CD4-positive, alpha-beta memory T cell (primary cell): Measurements from ENCODE around the gene TRAF3. TPM values are rescaled to one million over a fixed set of nuclear protein-coding genes. Genes with fewer than 3 reads are reported as not detected.
"Not testable (repeated sequence)": the region's sequence is repeated elsewhere in the genome, so short reads cannot be mapped to it uniquely, and the experiment has no call there.

Experiments
- CTCF ChIA-PET: fragments of 350-600 bp; sonication (Branson Sonifier 250); formaldehyde crosslinking; loops from one replicate; lab custom pipeline; 2021; ENCODE audit warnings: inconsistent platforms; ENCODE audit not compliant: partially characterized antibody; lab: Charles Lee
- POLR2A ChIA-PET: fragments of 350-600 bp; sonication (Branson Sonifier 250); formaldehyde crosslinking; loops from one replicate; lab custom pipeline; 2021; ENCODE audit not compliant: partially characterized antibody; lab: Charles Lee
- DNase-seq, 5 donors: peaks; one replicate each; pipeline versions ENCODE4 v3.0.0 to v3.0.0-alpha.2; 2020 to 2022; ENCODE audit warnings: mixed read lengths in 1 of 5
- H3K27ac ChIP-seq: one replicate; pipeline ENCODE4 v1.7.0; 2013; ENCODE audit warnings: low read depth, low read length
- H3K27me3 ChIP-seq: 2 replicates; pipeline ENCODE4 v1.7.0; 2013; ENCODE audit warnings: mild to moderate bottlenecking, low read length, moderate library complexity; ENCODE audit not compliant: insufficient read depth
- H3K36me3 ChIP-seq: 2 replicates; pipeline ENCODE4 v1.7.0; 2013; ENCODE audit warnings: mild to moderate bottlenecking, low read length, moderate library complexity; ENCODE audit not compliant: insufficient read depth
- H3K4me1 ChIP-seq: 2 replicates; pipeline ENCODE4 v1.7.0; 2013; ENCODE audit warnings: mild to moderate bottlenecking, low read length, moderate library complexity; ENCODE audit not compliant: insufficient read depth
- H3K4me3 ChIP-seq, 2 donors: one replicate each; pipeline ENCODE4 v1.7.0; 2013; ENCODE audit warnings: low read length in 2 of 2, mild to moderate bottlenecking in 1 of 2
- H3K9me3 ChIP-seq, 2 donors: one replicate each; pipeline ENCODE4 v1.7.0; 2013; ENCODE audit warnings: low read length in 2 of 2, control low read depth in 1 of 2; ENCODE audit not compliant: control insufficient read depth in 1 of 2
- H3K27ac Mint-ChIP-seq, 7 donors: one replicate each; pipeline ENCODE4 v1.8.0; 2020 to 2021; ENCODE audit warnings: mixed read lengths in 7 of 7, mild to moderate bottlenecking in 6 of 7, inconsistent platforms in 3 of 7, moderate library complexity in 3 of 7
- H3K27me3 Mint-ChIP-seq, 2 donors: one replicate each; pipeline ENCODE4 v1.8.0; 2020 to 2021; ENCODE audit warnings: mixed read lengths in 2 of 2
- H3K36me3 Mint-ChIP-seq, 2 donors: one replicate each; pipeline ENCODE4 v1.8.0; 2020 to 2021; ENCODE audit warnings: mixed read lengths in 2 of 2, inconsistent platforms in 1 of 2, mild to moderate bottlenecking in 1 of 2
- H3K4me1 Mint-ChIP-seq, 4 donors: one replicate each; pipeline ENCODE4 v1.8.0; 2020 to 2021; ENCODE audit warnings: mixed read lengths in 4 of 4, mild to moderate bottlenecking in 1 of 4
- H3K4me3 Mint-ChIP-seq, 8 donors: one replicate each; pipeline ENCODE4 v1.8.0; 2020 to 2021; ENCODE audit warnings: mixed read lengths in 8 of 8, mild to moderate bottlenecking in 7 of 8, moderate library complexity in 6 of 8, inconsistent platforms in 3 of 8
- H3K9me3 Mint-ChIP-seq, 8 donors: one replicate each; pipeline ENCODE4 v1.8.0; 2020 to 2021; ENCODE audit warnings: mixed read lengths in 8 of 8, mild to moderate bottlenecking in 5 of 8, inconsistent platforms in 3 of 8, moderate library complexity in 1 of 8
- intact Hi-C: fragments of 100-400 bp; cut with micrococcal nuclease; formaldehyde crosslinking; loops from one replicate; pipeline ENCODE4 v1.15.1; 2023
- polyA plus RNA-seq, 2 donors: library from polyadenylated mRNA; unstranded; fragments of 300-500 nt; fragmentation: Illumina TruSeq; gene quantifications; one replicate each; pipeline ENCODE4 v1.2.3, GENCODE V29; 2021
- total RNA-seq, 2 experiments: library from RNA; stranded (reverse); gene quantifications; one replicate each; pipeline ENCODE4 v1.2.3, GENCODE V29; 2021

The TRAF3 gene
- total and polyA plus RNA-seq, 4 experiments from 2014 or later: 14.9 to 44.8 (median 32.2) TPM

GRCh38 chr14:102896735-102897134 is 119.5 kb downstream of the TRAF3 start:
- H3K9me3 ChIP-seq, DNase-seq, intact Hi-C loops, POLR2A ChIA-PET, H3K4me3 ChIP-seq, H3K27ac ChIP-seq, H3K4me3 Mint-ChIP-seq, H3K9me3 Mint-ChIP-seq, H3K27me3 ChIP-seq, H3K27me3 Mint-ChIP-seq, H3K4me1 ChIP-seq: not testable (repeated sequence)
- peaks cover 46% of the 10 kb centered on the region for H3K36me3 ChIP-seq
- H3K4me1 Mint-ChIP-seq: peaks cover 8 to 11% (median 9%) of the 10 kb centered on the region in 4 donors
- peak overlapping the region in 1 of 7 donors; percentile 81 for H3K27ac Mint-ChIP-seq
- H3K36me3 Mint-ChIP-seq: peaks cover 32 to 66% of the 10 kb centered on the region in 2 donors
- CTCF ChIA-PET: interaction anchor here (1.0 to 1.2 kb wide), 2 partner anchors 122 to 203 kb away, joined by 4 to 5 read pairs; no protein-coding TSS in a partner anchor

GRCh38 chr14:102897299-102898027 is 120.2 kb downstream of the TRAF3 start:
- Mint-ChIP-seq H3K27ac (peak overlapping the region in 6 of 7 donors; percentile 26 to 70 (median 53)), H3K4me1 (peaks cover 8 to 11% (median 9%) of the 10 kb centered on the region in 4 donors), H3K36me3 (peaks cover 28 to 63% of the 10 kb centered on the region in 2 donors), H3K27me3 (no peaks in the 10 kb centered on the region), H3K9me3 (no peaks in the 10 kb centered on the region), H3K4me3 (no peak overlapping the region)
- Histone ChIP-seq H3K27me3 (no peaks in the 10 kb centered on the region), H3K9me3 (no peaks in the 10 kb centered on the region), H3K27ac (no peak overlapping the region), H3K4me1 (no peaks in the 10 kb centered on the region), H3K4me3 (no peak overlapping the region), H3K36me3 (peaks cover 43% of the 10 kb centered on the region)
- ChIA-PET CTCF (interaction anchor here (0.7 to 1.0 kb wide), 2 partner anchors 123 to 203 kb away, joined by 3 to 5 read pairs; no protein-coding TSS in a partner anchor), POLR2A (no interaction called here)
- intact Hi-C loops: no loop called here
- no peak for DNase-seq

- POLR2A ChIA-PET: no interaction called here
- Mint-ChIP-seq H3K36me3 (peaks cover 27 to 66% of the 10 kb centered on the region in 2 donors), H3K4me3 (no peak overlapping the region), H3K4me1 (peaks cover 8 to 11% (median 9%) of the 10 kb centered on the region in 4 donors), H3K27me3 (no peaks in the 10 kb centered on the region), H3K9me3 (no peaks in the 10 kb centered on the region), H3K27ac (peak overlapping the region in 5 of 7 donors; percentile 4 to 60 (median 48))
- no peaks in the 10 kb centered on the region for H3K4me1 ChIP-seq
- no peak overlapping the region for H3K27ac ChIP-seq
- H3K27me3 ChIP-seq: no peaks in the 10 kb centered on the region
- DNase-seq: no peak
- H3K4me3 ChIP-seq: no peak overlapping the region
- H3K9me3 ChIP-seq: no peaks in the 10 kb centered on the region
- CTCF ChIA-PET: no interaction called here
- peaks cover 38% of the 10 kb centered on the region for H3K36me3 ChIP-seq
- intact Hi-C loops: no loop called here
Measured at GRCh38 chr14:102898298-102898697, 121.0 kb downstream of the TRAF3 start.

DNA sequence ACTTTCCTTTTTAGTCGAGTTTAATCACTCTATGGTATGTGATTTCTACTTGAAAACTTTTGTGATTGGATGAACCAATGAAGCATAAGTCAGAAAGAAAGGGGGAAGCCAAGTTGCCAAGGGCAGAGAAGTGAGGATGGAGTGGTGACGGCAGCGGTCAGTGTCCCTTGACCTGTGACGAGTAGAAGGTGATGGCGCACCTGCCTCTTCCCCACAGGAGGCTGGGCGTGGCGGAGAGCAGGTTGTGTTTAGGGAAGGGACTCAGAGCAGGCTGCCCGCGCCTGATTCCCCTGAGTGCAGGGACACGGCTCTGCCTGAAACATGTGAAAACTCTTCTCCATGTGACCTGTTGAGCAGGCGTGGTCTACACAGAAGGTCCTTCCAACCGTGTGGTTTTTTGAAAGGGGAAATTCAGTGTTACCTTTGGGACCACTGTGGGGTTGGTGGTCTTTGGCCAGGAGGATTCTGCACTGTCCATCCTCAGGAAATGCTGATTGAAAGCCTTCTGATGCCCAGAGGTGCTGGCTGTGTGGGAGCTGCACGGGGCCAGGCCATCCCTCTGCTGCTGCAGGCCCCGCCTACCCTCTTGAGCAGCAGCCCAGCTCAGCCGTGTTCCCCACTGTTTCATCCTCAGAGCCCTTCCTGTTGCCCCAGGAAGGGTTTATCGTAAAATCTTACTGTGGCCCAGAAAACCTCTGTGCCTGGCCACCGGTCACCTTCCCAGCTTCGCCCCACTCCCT is 121.7 kb downstream of the TRAF3 start:
- Histone ChIP-seq H3K27me3 (no peaks in the 10 kb centered on the region), H3K36me3 (peaks cover 42% of the 10 kb centered on the region), H3K4me3 (no peak overlapping the region), H3K4me1 (no peaks in the 10 kb centered on the region), H3K9me3 (no peaks in the 10 kb centered on the region), H3K27ac (no peak overlapping the region)
- POLR2A ChIA-PET: no interaction called here
- Mint-ChIP-seq H3K9me3 (peaks cover 0 to 2% (median 0%) of the 10 kb centered on the region in 8 donors), H3K27ac (peak overlapping the region in 6 of 7 donors; percentile 4 to 66 (median 46)), H3K4me1 (peaks cover 8 to 11% (median 9%) of the 10 kb centered on the region in 4 donors), H3K36me3 (peaks cover 28 to 66% of the 10 kb centered on the region in 2 donors), H3K27me3 (no peaks in the 10 kb centered on the region), H3K4me3 (peak overlapping the region in 1 of 8 donors; percentile 35)
- CTCF ChIA-PET: no interaction called here
- DNase-seq: no peak
- intact Hi-C loops: no loop called here

DNA sequence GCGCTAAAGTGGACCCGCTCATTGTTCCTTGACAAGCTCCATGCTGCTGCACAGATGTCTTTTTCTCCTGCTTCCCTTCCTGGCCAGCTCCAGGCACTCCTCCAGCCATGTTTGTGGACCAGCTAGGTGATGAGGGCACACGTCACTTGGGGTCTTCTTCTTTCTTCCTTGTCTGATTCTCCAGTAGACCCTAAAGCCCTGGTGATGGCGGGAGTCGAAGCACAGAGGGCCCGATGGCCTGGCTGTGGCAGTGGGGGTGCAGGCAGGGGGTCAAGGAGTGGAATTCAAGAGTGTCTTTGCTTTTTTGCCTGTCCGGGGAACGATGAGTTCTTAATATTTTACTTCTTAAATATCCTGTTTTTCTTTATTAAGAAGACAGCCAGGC is 122.3 kb downstream of the TRAF3 start:
- ChIA-PET CTCF (no interaction called here), POLR2A (no interaction called here)
- H3K36me3 Mint-ChIP-seq: peaks cover 28 to 67% of the 10 kb centered on the region in 2 donors
- Histone ChIP-seq H3K36me3 (peaks cover 44% of the 10 kb centered on the region), H3K27ac (no peak overlapping the region), H3K4me1 (no peaks in the 10 kb centered on the region), H3K9me3 (no peaks in the 10 kb centered on the region), H3K4me3 (no peak overlapping the region), H3K27me3 (no peaks in the 10 kb centered on the region)
- no peak overlapping the region for H3K4me3 Mint-ChIP-seq
- H3K9me3 Mint-ChIP-seq: peaks cover 0 to 2% (median 0%) of the 10 kb centered on the region in 8 donors
- no peaks in the 10 kb centered on the region for H3K27me3 Mint-ChIP-seq
- intact Hi-C loops: no loop called here
- H3K4me1 Mint-ChIP-seq: peaks cover 8 to 11% (median 9%) of the 10 kb centered on the region in 4 donors
- H3K27ac Mint-ChIP-seq: peak overlapping the region in 2 of 7 donors; percentile 62 to 66
- DNase-seq: no peak

DNA sequence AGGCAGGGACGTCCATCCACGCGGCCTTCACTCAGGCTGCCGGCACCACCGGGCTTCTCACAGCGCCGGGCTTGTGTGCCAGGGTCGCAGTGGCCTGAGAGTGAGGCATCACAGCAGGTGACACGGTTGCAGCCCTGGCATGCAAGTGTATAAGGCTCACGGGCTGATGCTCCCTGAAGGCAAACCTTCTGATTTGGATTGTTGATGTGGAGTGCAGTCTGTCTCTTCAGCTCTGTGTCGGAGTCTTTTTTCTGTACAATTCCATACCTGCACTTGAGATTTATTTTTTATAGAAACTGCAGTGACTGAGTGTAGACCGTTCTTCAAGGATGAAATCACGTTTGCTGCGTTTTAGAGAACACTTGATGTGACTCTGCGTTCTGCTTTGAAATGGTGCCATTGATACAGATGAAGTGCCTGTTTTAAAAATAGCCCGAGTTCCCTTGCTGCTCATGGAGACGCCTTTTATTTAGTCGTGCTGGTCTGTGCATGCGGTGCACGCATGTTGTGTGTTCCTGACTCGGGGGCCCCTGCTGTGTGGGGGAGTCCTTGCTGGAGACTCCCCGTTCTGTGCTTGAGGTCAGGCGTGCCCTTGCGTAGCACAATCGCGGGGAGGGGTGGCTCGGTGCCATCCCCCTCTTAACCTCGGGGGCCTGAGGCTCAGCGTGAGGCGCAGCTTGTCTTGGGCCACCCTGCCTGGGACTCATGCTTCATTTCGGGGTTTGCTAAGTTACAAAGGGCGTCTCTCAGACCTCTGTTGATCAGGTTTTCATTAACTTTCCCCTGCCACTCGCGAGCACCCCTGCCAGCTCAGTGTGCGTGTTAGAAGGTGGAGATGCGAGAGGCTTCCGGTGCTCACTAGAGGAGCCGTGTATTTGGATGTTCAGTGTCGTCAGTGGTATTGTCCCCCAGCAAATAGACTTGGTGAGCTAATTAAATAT is 123.7 kb downstream of the TRAF3 start:
- H3K36me3 ChIP-seq: peaks cover 43% of the 10 kb centered on the region
- H3K27me3 ChIP-seq: no peaks in the 10 kb centered on the region
- Mint-ChIP-seq H3K36me3 (peaks cover 37 to 62% of the 10 kb centered on the region in 2 donors), H3K9me3 (peaks cover 0 to 2% (median 0%) of the 10 kb centered on the region in 8 donors), H3K27me3 (no peaks in the 10 kb centered on the region), H3K27ac (peak overlapping the region; percentile 59 to 91 (median 75)), H3K4me3 (peak overlapping the region in 3 of 8 donors; percentile 8 to 34 (median 29)), H3K4me1 (peaks cover 8 to 11% (median 9%) of the 10 kb centered on the region in 4 donors)
- intact Hi-C loops: no loop called here
- H3K27ac ChIP-seq: no peak overlapping the region
- no peaks in the 10 kb centered on the region for H3K9me3 ChIP-seq
- H3K4me1 ChIP-seq: no peaks in the 10 kb centered on the region
- ChIA-PET CTCF (interaction anchor here (1.5 kb wide), 1 partner anchor 12 kb away, joined by 3 read pairs; no protein-coding TSS in a partner anchor), POLR2A (no interaction called here)
- H3K4me3 ChIP-seq: no peak overlapping the region
- DNase-seq: no peak
